SK-N-DZ (cell line): ENCODE measurements around the gene CMPK2.

Source experiments
- DNase-seq: peaks from one replicate; pipeline ENCODE4 v3.0.0-alpha.2; 2015; ENCODE audit warnings: low spot score

CMPK2 gene

GRCh38 chr2:6813573-6813972 lies 52.1 kb downstream of the CMPK2 start:
- no peak for DNase-seq

- peak; percentile 61 for DNase-seq
Observed at GRCh38 chr2:6812857-6813530, 52.7 kb downstream of the CMPK2 start.

- no peak for DNase-seq
Observed at GRCh38 chr2:6810961-6811360, 54.7 kb downstream of the CMPK2 start.

- DNase-seq, result no peak
Observed at GRCh38 chr2:6808426-6808825, 57.3 kb downstream of the CMPK2 start.

GRCh38 chr2:6806604-6807003 lies 59.1 kb downstream of the CMPK2 start:
- no peak for DNase-seq

GRCh38 chr2:6800553-6800952 lies 65.2 kb downstream of the CMPK2 start:
- no peak for DNase-seq
